Choroid plexus epithelial cell (primary cell): Measurements from ENCODE around the gene ABCC12.

ENCODE experiments used
- DNase-seq: peaks from one replicate; pipeline ENCODE4 v3.0.0-alpha.2; 2010; ENCODE audit warnings: low read depth
- H3K4me3 ChIP-seq: 2 replicates; pipeline ENCODE4 v1.5.1; 2011; ENCODE audit warnings: low read depth, mild to moderate bottlenecking, control low read depth, low read length, moderate library complexity
- CTCF ChIP-seq: conservative IDR thresholded peaks from 2 replicates; pipeline ENCODE4 v1.5.1; 2011; ENCODE audit warnings: low read depth, mild to moderate bottlenecking, control low read depth, inconsistent platforms, low read length, moderate library complexity

Gene ABCC12

GRCh38 chr16:48114410-48114809 is 41.4 kb downstream of the ABCC12 start:
- TF ChIP-seq CTCF, result no peak
- H3K4me3 ChIP-seq, result no peak overlapping the region
- no peak for DNase-seq

GRCh38 chr16:48113471-48113870 is 42.3 kb downstream of the ABCC12 start:
- DNase-seq, result no peak
- TF ChIP-seq CTCF, result peak; percentile 46
- no peak overlapping the region for H3K4me3 ChIP-seq

- no peak for TF ChIP-seq CTCF
Observed at GRCh38 chr16:48113001-48113400, 42.8 kb downstream of the ABCC12 start.

GRCh38 chr16:48112600-48112999 is 43.2 kb downstream of the ABCC12 start:
- no peak for DNase-seq
- TF ChIP-seq CTCF, result no peak
- H3K4me3 ChIP-seq, result no peak overlapping the region

More at GRCh38 chr16:48113001-48113400, 42.8 kb downstream of the ABCC12 start:
- H3K4me3 ChIP-seq, result no peak overlapping the region
- no peak for DNase-seq

- TF ChIP-seq CTCF, result no peak
- DNase-seq, result no peak
- no peak overlapping the region for H3K4me3 ChIP-seq
Observed at GRCh38 chr16:48110982-48111381, 44.8 kb downstream of the ABCC12 start.

- no peak for DNase-seq
- no peak overlapping the region for H3K4me3 ChIP-seq
- no peak for TF ChIP-seq CTCF
Observed at GRCh38 chr16:48110000-48110399, 45.8 kb downstream of the ABCC12 start.

GRCh38 chr16:48109475-48109874 is 46.3 kb downstream of the ABCC12 start:
- H3K4me3 ChIP-seq, result no peak overlapping the region
- no peak for DNase-seq
- TF ChIP-seq CTCF, result no peak
